Measurements from ENCODE around the gene HIF3A. TPM values are rescaled to one million over a fixed set of nuclear protein-coding genes. Genes with fewer than 3 reads are reported as not detected.
A peak's percentile ranks its signal among the peaks of the same experiment; 100 is the strongest.

HIF3A gene
- total and polyA plus RNA-seq, 9 of the 15 experiments (the other 6 are each of a cell fraction or from before 2014, with no cell fraction given) = 0.29 TPM; not detected in 8

DNA sequence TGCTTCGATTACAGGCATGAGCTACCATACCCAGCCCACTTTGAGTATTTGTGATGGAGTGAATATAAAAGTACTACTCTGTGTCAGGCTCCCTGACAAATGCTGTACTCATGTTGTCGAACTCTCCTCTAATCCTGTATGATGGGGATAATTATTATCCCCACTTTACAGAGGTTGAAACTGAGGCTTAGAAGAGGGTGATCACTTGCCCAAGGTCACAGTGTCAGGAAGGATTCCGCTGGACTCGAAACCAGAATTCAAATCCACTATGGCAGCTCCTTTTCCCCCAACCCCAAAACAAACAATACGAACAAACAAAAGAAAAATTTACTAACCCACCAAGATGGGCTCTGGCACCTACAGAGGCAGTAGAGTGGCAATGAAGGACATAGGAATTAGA is 48.3 kb downstream of the HIF3A start:
- H3K4me3 ChIP-seq = no peak overlapping the region
- H3K36me3 ChIP-seq (ENCODE audit: control insufficient read depth, insufficient read depth, low read length) = peaks cover 16% of the 10 kb centered on the region; the same call in 2 of the 3 replicates
- DNase-seq (ENCODE audit: extremely low read depth in 1 of 4, low spot score in 3 of 4) (no peak), FAIRE-seq (no peak), ATAC-seq (no peak)
- H3K9me3 ChIP-seq (replicated peaks; ENCODE audit: control insufficient read depth, insufficient read depth, low read depth, low read length) = no peaks in the 10 kb centered on the region
- ChIA-PET POLR2A (no interaction called here), CTCF (ENCODE audit: low intra/inter-chr PET ratio) (no interaction called here)
- peaks cover 3% of the 10 kb centered on the region for H3K9me1 ChIP-seq (ENCODE audit: control insufficient read depth, insufficient read depth, low read length)
- H3K9ac ChIP-seq (ENCODE audit: insufficient read depth in 1 of 2, low read depth in 2 of 2, low read length in 2 of 2) = no peak overlapping the region
- TF ChIP-seq IRF2 (CRISPR knock-in tag; IDR thresholded peaks at IDR 0.05) (no peak), PURB (CRISPR knock-in tag; IDR thresholded peaks at IDR 0.05; ENCODE audit: low read depth) (no peak), BCOR (IDR thresholded peaks at IDR 0.05) (peak; percentile 63), ZNF436 (CRISPR knock-in tag; IDR thresholded peaks at IDR 0.05) (no peak), RBM25 (IDR thresholded peaks at IDR 0.05; ENCODE audit: low read depth, low read length, severe bottlenecking) (peak; percentile 78), NEUROD1 (IDR thresholded peaks at IDR 0.05; ENCODE audit: borderline replicate concordance, low read depth, low read length, partially characterized antibody) (no peak), ADNP (tag; IDR thresholded peaks at IDR 0.05) (peak; percentile 31; the same call in 1 of the 2 replicates)
- TF ChIP-seq, protein P1, sequence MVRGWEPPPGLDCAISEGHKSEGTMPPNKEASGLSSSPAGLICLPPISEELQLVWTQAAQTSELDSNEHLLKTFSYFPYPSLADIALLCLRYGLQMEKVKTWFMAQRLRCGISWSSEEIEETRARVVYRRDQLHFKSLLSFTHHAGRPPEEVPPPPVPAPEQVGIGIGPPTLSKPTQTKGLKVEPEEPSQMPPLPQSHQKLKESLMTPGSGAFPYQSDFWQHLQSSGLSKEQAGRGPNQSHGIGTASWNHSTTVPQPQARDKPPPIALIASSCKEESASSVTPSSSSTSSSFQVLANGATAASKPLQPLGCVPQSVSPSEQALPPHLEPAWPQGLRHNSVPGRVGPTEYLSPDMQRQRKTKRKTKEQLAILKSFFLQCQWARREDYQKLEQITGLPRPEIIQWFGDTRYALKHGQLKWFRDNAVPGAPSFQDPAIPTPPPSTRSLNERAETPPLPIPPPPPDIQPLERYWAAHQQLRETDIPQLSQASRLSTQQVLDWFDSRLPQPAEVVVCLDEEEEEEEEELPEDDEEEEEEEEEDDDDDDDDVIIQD (CRISPR knock-in tag; IDR thresholded peaks at IDR 0.05) = no peak
- TF ChIP-seq, protein P2, sequence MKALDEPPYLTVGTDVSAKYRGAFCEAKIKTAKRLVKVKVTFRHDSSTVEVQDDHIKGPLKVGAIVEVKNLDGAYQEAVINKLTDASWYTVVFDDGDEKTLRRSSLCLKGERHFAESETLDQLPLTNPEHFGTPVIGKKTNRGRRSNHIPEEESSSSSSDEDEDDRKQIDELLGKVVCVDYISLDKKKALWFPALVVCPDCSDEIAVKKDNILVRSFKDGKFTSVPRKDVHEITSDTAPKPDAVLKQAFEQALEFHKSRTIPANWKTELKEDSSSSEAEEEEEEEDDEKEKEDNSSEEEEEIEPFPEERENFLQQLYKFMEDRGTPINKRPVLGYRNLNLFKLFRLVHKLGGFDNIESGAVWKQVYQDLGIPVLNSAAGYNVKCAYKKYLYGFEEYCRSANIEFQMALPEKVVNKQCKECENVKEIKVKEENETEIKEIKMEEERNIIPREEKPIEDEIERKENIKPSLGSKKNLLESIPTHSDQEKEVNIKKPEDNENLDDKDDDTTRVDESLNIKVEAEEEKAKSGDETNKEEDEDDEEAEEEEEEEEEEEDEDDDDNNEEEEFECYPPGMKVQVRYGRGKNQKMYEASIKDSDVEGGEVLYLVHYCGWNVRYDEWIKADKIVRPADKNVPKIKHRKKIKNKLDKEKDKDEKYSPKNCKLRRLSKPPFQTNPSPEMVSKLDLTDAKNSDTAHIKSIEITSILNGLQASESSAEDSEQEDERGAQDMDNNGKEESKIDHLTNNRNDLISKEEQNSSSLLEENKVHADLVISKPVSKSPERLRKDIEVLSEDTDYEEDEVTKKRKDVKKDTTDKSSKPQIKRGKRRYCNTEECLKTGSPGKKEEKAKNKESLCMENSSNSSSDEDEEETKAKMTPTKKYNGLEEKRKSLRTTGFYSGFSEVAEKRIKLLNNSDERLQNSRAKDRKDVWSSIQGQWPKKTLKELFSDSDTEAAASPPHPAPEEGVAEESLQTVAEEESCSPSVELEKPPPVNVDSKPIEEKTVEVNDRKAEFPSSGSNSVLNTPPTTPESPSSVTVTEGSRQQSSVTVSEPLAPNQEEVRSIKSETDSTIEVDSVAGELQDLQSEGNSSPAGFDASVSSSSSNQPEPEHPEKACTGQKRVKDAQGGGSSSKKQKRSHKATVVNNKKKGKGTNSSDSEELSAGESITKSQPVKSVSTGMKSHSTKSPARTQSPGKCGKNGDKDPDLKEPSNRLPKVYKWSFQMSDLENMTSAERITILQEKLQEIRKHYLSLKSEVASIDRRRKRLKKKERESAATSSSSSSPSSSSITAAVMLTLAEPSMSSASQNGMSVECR (CRISPR knock-in tag; IDR thresholded peaks at IDR 0.05) = no peak
- peaks cover 33% of the 10 kb centered on the region for H3K79me2 ChIP-seq (ENCODE audit: control insufficient read depth, insufficient read depth, low read length)
- in situ Hi-C loops (cut with MboI) = no loop called here
- peaks cover 0 to 22% of the 10 kb centered on the region in 2 experiments; a peak in 3 of 5 replicates for H3K27me3 ChIP-seq (ENCODE audit: control insufficient read depth in 2 of 2, insufficient read depth in 2 of 2, low read length in 2 of 2)
- H3K4me2 ChIP-seq (ENCODE audit: insufficient read depth, low read length) = no peak overlapping the region
- BruUV-seq (replicated peaks) = no TSS peak
- intact Hi-C loops (cut with micrococcal nuclease) = no loop called here
- H3K27ac ChIP-seq (ENCODE audit: extremely low read depth, low read depth, low read length) = no peak overlapping the region
- H4K20me1 ChIP-seq (replicated peaks; ENCODE audit: control insufficient read depth, insufficient read depth, low read length) = peaks cover 5% of the 10 kb centered on the region; the same call in 1 of the 2 replicates
- H3K4me1 ChIP-seq (replicated peaks in 1 of 2; ENCODE audit: control insufficient read depth in 2 of 2, insufficient read depth in 2 of 2, low read length in 2 of 2) = peaks cover 22 to 26% of the 10 kb centered on the region in 2 experiments; a peak in 4 of 5 replicates
- WGBS (ENCODE audit: insufficient coverage, low coverage, missing lambda C conversion rate) = 48% methylated on average over 5 of the region's 5 CpGs
- no peak overlapping the region for H2AFZ ChIP-seq (ENCODE audit: low read depth, low read length)
